GM18858 (cell line): ENCODE measurements around the gene GSG1L.

Source experiments
- ATAC-seq: cut with Tn5 transposase; IDR thresholded peaks from one replicate; pipeline ENCODE4 v1.9.1; 2021; ENCODE audit not compliant: unreplicated experiment

Gene GSG1L

GRCh38 chr16:28063591-28064061, at the start of gene GSG1L:
Gene GSG1L (minus strand): TSS chr16:28063714. CDS start chr16:28063424, 290 bp downstream.
- no peak for ATAC-seq

- no peak for ATAC-seq
These were observed 49.4 kb upstream of the GSG1L start for GRCh38 chr16:28112908-28113307.

GRCh38 chr16:28110977-28111376, 47.5 kb upstream of the GSG1L start:
- no peak for ATAC-seq

GRCh38 chr16:28110479-28110878, 47.0 kb upstream of the GSG1L start:
- ATAC-seq = no peak

GRCh38 chr16:28110074-28110473, 46.6 kb upstream of the GSG1L start:
- no peak for ATAC-seq

GRCh38 chr16:28108590-28109247, 45.2 kb upstream of the GSG1L start:
- no peak for ATAC-seq

GRCh38 chr16:28107232-28107631, 43.7 kb upstream of the GSG1L start:
- no peak for ATAC-seq

GRCh38 chr16:28106467-28107215, 43.1 kb upstream of the GSG1L start:
- no peak for ATAC-seq

GRCh38 chr16:28105954-28106353, 42.4 kb upstream of the GSG1L start:
- ATAC-seq = no peak

GRCh38 chr16:28105297-28105696, 41.8 kb upstream of the GSG1L start:
- no peak for ATAC-seq

- no peak for ATAC-seq
These were observed 40.9 kb upstream of the GSG1L start for GRCh38 chr16:28104404-28104803.

GRCh38 chr16:28103516-28104170, 40.1 kb upstream of the GSG1L start:
- no peak for ATAC-seq

- no peak for ATAC-seq
These were observed 38.0 kb upstream of the GSG1L start for GRCh38 chr16:28101533-28101890.

- no peak for ATAC-seq
These were observed 37.5 kb upstream of the GSG1L start for GRCh38 chr16:28100810-28101532.

GRCh38 chr16:28098959-28099945, 35.7 kb upstream of the GSG1L start:
- no peak for ATAC-seq

- no peak for ATAC-seq
These were observed 34.9 kb upstream of the GSG1L start for GRCh38 chr16:28098171-28098958.

- no peak for ATAC-seq
These were observed 33.7 kb upstream of the GSG1L start for GRCh38 chr16:28096983-28097899.

- no peak for ATAC-seq
These were observed 29.8 kb upstream of the GSG1L start for GRCh38 chr16:28093385-28093725.
